ENCODE results near the gene POLH. TPM values are rescaled to one million over a fixed set of nuclear protein-coding genes. Genes with fewer than 3 reads are reported as not detected.
"Not testable (repeated sequence)": the region's sequence is repeated elsewhere in the genome, so short reads cannot be mapped to it uniquely, and the experiment has no call there.

The POLH gene
- 10.3 and 12.4 TPM in 2 replicates for total RNA-seq (2014; rRNA removed; shearing (Covaris generic))

DNA sequence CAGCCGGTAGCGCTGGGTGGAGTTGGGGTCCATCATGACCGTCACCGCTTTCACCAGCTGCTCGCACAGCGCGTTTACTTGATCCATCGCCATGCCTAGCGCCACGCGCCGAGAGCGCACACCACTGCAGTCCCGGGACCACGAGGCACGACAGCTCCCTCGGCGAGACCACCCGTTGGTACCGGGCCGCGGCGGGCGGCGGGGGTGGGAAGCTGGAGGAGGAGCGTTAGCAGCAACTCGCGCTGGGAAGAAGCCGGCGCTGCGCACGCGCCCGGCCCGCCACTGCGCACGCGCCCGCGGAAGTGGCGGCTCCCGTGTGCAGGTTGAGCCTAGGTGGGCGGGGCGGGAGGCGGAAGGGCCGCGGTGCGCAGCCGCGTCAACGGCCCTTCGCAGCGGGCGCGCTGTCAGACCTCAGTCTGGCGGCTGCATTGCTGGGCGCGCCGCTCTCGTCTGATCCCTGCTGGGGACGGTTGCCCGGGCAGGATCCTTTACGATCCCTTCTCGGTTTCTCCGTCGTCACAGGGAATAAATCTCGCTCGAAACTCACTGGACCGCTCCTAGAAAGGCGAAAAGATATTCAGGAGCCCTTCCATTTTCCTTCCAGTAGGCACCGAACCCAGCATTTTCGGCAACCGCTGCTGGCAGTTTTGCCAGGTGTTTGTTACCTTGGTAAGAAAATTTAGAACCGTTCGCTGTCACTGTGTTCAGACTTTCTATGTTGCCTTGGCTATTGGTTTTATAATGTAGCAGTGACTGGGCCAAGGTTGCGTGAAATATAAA, at the start of gene POLH, which contains the start of gene XPO5:
TSS of gene POLH (plus strand) at position 414 of the 780 bp plus-strand sequence. CDS start 6,135 bp downstream, outside the sequence.
TSS of gene XPO5 (minus strand) at position 267 of the 780 bp plus-strand sequence. CDS start at position 93, 174 bp downstream.
- Histone ChIP-seq H3K27me3 (no peaks in the 10 kb centered on the region), H3K9me3 (replicated peaks) (no peaks in the 10 kb centered on the region), H3K27ac (peak within 1 kb of the TSS; percentile 56), H3K36me3 (peaks cover 22% of the 10 kb centered on the region), H3K4me1 (no peaks in the 10 kb centered on the region), H3K4me3 (peak within 1 kb of the TSS; percentile 96)
- peak; percentile 90 to 95 for DNase-seq

GRCh38 chr6:43532201-43532600, 43.8 kb upstream of the POLH start:
- Histone ChIP-seq H3K27ac (no peak overlapping the region), H3K9me3 (replicated peaks) (no peaks in the 10 kb centered on the region), H3K36me3 (peaks cover 33% of the 10 kb centered on the region), H3K27me3 (no peaks in the 10 kb centered on the region), H3K4me3 (no peak overlapping the region), H3K4me1 (no peaks in the 10 kb centered on the region)
- no peak for DNase-seq

- peaks cover 49% of the 10 kb centered on the region for H3K36me3 ChIP-seq
- H3K4me1 ChIP-seq; H3K9me3 ChIP-seq (replicated peaks); H3K27me3 ChIP-seq; H3K4me3 ChIP-seq; H3K27ac ChIP-seq; DNase-seq: not testable (repeated sequence)
These were observed 37.0 kb upstream of the POLH start for GRCh38 chr6:43538986-43539385.

GRCh38 chr6:43539409-43539808, 36.6 kb upstream of the POLH start:
- not testable (repeated sequence) for H3K4me3 ChIP-seq; DNase-seq; H3K27me3 ChIP-seq; H3K27ac ChIP-seq; H3K4me1 ChIP-seq; H3K9me3 ChIP-seq (replicated peaks)
- H3K36me3 ChIP-seq = peaks cover 51% of the 10 kb centered on the region

DNA sequence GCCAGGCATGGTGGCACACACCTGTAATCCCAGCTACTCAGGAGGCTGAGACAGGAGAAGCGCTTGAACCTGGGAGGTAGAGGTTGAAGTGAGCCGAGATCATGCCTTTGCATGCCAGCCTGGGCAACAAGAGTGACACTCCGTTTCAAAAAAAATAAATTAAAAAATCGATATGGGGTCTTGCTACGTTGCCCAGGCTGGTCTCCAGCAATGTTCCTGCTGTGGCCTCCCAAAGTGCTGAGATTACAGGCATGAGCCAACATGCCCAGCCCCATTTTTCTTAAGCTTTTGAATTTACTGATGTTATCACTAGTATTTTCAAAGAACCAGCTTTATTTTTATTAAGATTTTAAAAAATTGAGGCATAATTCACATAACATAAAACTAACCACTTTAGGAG, 35.5 kb upstream of the POLH start:
- Histone ChIP-seq H3K27ac (no peak overlapping the region), H3K27me3 (no peaks in the 10 kb centered on the region), H3K4me3 (no peak overlapping the region), H3K9me3 (replicated peaks) (no peaks in the 10 kb centered on the region), H3K4me1 (no peaks in the 10 kb centered on the region), H3K36me3 (peaks cover 55% of the 10 kb centered on the region)
- no peak for DNase-seq

- Histone ChIP-seq H3K9me3 (replicated peaks) (no peaks in the 10 kb centered on the region), H3K36me3 (peaks cover 68% of the 10 kb centered on the region), H3K27ac (no peak overlapping the region), H3K4me3 (no peak overlapping the region), H3K4me1 (no peaks in the 10 kb centered on the region), H3K27me3 (no peaks in the 10 kb centered on the region)
- DNase-seq = no peak
These were observed 34.1 kb upstream of the POLH start for GRCh38 chr6:43541774-43542471.

DNA sequence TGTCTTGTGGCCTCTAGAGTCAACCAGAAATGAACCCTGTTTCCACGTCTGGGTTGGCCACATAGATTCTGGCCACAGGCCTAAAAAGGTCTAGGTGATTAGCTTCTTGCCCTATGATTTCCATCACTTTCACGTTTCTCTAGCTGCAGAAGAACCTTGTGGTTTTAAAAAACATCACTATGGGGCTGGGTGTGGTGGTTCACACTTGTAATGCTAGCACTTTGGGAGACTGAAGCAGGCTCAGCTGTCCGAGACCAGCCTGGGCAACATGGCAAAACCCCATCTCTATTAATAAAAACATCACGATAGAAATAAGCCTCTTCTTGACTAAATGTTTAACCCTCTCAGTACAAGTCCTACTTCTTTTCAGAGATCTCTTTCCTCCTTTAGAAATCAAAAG, 31.5 kb upstream of the POLH start:
- H3K4me1 ChIP-seq = no peaks in the 10 kb centered on the region
- H3K27me3 ChIP-seq = no peaks in the 10 kb centered on the region
- peaks cover 86% of the 10 kb centered on the region for H3K36me3 ChIP-seq
- no peak for DNase-seq
- no peaks in the 10 kb centered on the region for H3K9me3 ChIP-seq (replicated peaks)
- no peak overlapping the region for H3K27ac ChIP-seq
- H3K4me3 ChIP-seq = no peak overlapping the region

DNA sequence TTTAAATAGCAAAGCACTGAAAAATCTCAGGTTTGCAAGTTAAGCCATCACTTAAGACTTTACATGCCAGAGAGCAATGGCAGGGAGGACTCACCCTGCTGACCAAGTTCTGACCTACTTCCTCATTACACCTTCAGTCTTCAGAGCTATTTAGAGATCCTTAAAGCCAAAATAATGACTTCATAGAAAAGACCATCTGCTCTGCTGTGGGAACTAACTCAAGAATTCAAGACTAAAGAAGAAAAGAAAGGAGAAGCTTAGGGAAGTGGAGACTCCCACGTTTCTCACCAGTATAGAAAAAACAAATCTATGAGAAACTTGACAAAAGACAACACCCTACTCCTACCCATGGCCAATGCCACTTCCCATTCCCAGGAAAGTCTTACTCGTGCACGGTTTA, 28.8 kb upstream of the POLH start:
- no peaks in the 10 kb centered on the region for H3K4me1 ChIP-seq
- no peaks in the 10 kb centered on the region for H3K9me3 ChIP-seq (replicated peaks)
- no peak overlapping the region for H3K4me3 ChIP-seq
- H3K27ac ChIP-seq = no peak overlapping the region
- no peaks in the 10 kb centered on the region for H3K27me3 ChIP-seq
- no peak for DNase-seq
- peaks cover 88% of the 10 kb centered on the region for H3K36me3 ChIP-seq

DNA sequence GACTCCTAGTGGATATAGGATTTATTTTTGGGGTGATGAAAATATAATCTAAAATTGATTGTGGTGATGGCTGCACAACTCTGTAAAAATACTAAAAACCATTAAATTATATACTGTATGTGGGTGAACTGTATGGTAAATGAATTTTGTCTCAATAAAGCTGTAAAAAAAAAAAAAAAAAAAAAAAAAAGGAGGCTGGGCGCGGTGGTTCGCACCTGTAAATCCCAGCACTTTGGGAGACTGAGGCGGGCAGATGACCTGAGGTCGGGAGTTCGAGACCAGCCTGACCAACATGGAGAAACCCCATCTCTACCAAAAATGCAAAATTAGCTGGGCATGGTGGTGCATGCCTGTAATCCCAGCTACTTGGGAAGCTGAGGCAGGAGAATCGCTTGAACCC, 18.4 kb upstream of the POLH start:
- not testable (repeated sequence) for DNase-seq; H3K27me3 ChIP-seq; H3K4me3 ChIP-seq; H3K9me3 ChIP-seq (replicated peaks); H3K27ac ChIP-seq; H3K4me1 ChIP-seq
- H3K36me3 ChIP-seq = peaks cover 80% of the 10 kb centered on the region

- Histone ChIP-seq H3K27ac (no peak overlapping the region), H3K4me1 (no peaks in the 10 kb centered on the region), H3K36me3 (peaks cover 83% of the 10 kb centered on the region), H3K27me3 (no peaks in the 10 kb centered on the region), H3K9me3 (replicated peaks) (no peaks in the 10 kb centered on the region), H3K4me3 (no peak overlapping the region)
- DNase-seq = no peak
These were observed 16.7 kb upstream of the POLH start for GRCh38 chr6:43559328-43559727.

DNA sequence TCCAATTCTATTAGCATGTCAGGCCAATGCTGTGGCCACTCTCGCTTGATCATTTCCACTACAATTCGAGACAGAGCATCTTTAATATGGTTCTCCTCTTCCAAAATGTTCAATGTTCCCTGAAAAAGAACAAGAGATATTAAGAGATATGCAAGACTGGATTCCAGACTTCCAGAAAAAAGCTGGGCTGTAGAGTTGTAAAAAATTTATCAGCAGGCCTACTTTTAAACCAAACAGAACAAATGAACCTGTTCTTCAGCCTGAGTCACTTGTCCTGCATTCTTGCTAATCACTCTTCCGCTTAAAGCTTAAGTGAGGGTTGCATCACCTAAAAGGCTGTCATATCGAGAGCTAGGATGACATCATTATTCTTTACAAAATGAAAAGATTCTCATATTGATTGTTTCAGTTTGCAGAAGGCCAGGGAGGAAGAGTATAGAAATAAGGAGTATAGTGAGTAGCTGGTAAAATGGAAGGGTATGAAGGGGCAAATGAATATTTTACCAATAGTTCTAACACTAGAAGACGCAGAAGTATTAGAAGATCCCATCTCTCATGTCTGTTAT, 5.0 kb upstream of the POLH start:
- H3K36me3 ChIP-seq = peaks cover 57% of the 10 kb centered on the region
- H3K27me3 ChIP-seq = no peaks in the 10 kb centered on the region
- H3K4me3 ChIP-seq = no peak overlapping the region
- no peak for DNase-seq
- H3K27ac ChIP-seq = no peak overlapping the region
- H3K9me3 ChIP-seq (replicated peaks) = no peaks in the 10 kb centered on the region
- no peaks in the 10 kb centered on the region for H3K4me1 ChIP-seq

- H3K27me3 ChIP-seq = no peaks in the 10 kb centered on the region
- H3K4me1 ChIP-seq = no peaks in the 10 kb centered on the region
- H3K9me3 ChIP-seq (replicated peaks) = no peaks in the 10 kb centered on the region
- DNase-seq = no peak
- no peak overlapping the region for H3K27ac ChIP-seq
- no peak overlapping the region for H3K4me3 ChIP-seq
- peaks cover 48% of the 10 kb centered on the region for H3K36me3 ChIP-seq
These were observed 4.0 kb upstream of the POLH start for GRCh38 chr6:43572015-43572414.

- peaks cover 29% of the 10 kb centered on the region for H3K36me3 ChIP-seq
- no peaks in the 10 kb centered on the region for H3K9me3 ChIP-seq (replicated peaks)
- no peaks in the 10 kb centered on the region for H3K4me1 ChIP-seq
- DNase-seq = peak; percentile 51 to 63
- H3K27ac ChIP-seq = peak overlapping the region; percentile 56
- peak overlapping the region; percentile 96 for H3K4me3 ChIP-seq
- H3K27me3 ChIP-seq = no peaks in the 10 kb centered on the region
These were observed 747 bp upstream of the POLH start for GRCh38 chr6:43575105-43575771.

GRCh38 chr6:43578748-43579147, 2.8 kb downstream of the POLH start:
- H3K27me3 ChIP-seq = no peaks in the 10 kb centered on the region
- H3K36me3 ChIP-seq = peaks cover 7% of the 10 kb centered on the region
- H3K4me1 ChIP-seq = no peaks in the 10 kb centered on the region
- no peak for DNase-seq
- H3K9me3 ChIP-seq (replicated peaks) = no peaks in the 10 kb centered on the region
- H3K27ac ChIP-seq = no peak overlapping the region
- H3K4me3 ChIP-seq = no peak overlapping the region

DNA sequence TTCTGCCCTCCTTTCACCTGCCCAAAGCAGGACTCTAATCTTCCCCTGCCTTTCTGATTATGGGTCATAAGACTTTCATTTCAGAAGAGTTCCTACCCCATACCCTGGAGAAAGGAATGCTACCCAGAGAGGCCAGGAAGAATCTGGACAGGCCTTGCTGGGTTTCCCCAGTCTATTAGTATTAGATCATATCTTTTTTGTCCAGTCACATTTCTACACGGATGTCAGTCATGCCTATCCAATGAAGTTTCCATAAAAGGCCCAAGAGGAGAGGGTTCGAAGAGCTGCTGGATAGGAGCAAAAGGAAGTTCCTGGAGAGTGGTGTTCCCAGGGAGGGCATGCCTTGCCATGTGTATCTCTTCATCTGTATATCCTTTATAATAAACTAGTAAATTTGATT, 3.2 kb downstream of the POLH start:
- H3K36me3 ChIP-seq = peaks cover 7% of the 10 kb centered on the region
- H3K4me1 ChIP-seq = no peaks in the 10 kb centered on the region
- DNase-seq = no peak
- H3K27ac ChIP-seq = no peak overlapping the region
- H3K9me3 ChIP-seq (replicated peaks) = no peaks in the 10 kb centered on the region
- no peaks in the 10 kb centered on the region for H3K27me3 ChIP-seq
- no peak overlapping the region for H3K4me3 ChIP-seq
